HepG2 (cell line): Measurements from ENCODE around the gene GJE1. TPM values are rescaled to one million over a fixed set of nuclear protein-coding genes. Genes with fewer than 3 reads are reported as not detected.

Source experiments
- ATAC-seq: fragments of 200-7000 bp; cut with Tn5 transposase; 3 replicates; pipeline ENCODE4 v1.9.1; 2020; ENCODE audit warnings: mild to moderate bottlenecking, moderate library complexity
- BruUV-seq: library from RNA; stranded (reverse); fragments of 400-500 nt; replicated peaks from 2 replicates; lab custom pipeline; 2021; lab: Mats Ljungman, UMichigan
- CTCF ChIA-PET: fragments of 300-600 bp; formaldehyde crosslinking; extraction: SDS; loops from one replicate; lab custom pipeline; 2021; ENCODE audit warnings: low total read pairs, inconsistent platforms, low intra/inter-chr PET ratio; lab: Yijun Ruan, JAX
- POLR2A ChIA-PET: fragments of 350-600 bp; sonication (Branson Sonifier 250); formaldehyde crosslinking; loops from one replicate; lab custom pipeline; 2020; ENCODE audit warnings: antibody characterized with exemption, inconsistent platforms; lab: Yijun Ruan, JAX
- DNase-seq: peaks from one replicate; pipeline ENCODE4 v3.0.0-alpha.2; 2015; ENCODE audit warnings: low spot score
- FAIRE-seq: peaks from 3 replicates; lab custom pipeline; 2011; peaks lifted over from hg19 to GRCh38; lab: Jason Lieb, UNC
- H2AFZ ChIP-seq: one replicate; pipeline ENCODE4 v1.6.1; 2011; ENCODE audit warnings: low read length, inconsistent platforms
- H3K27ac ChIP-seq: fragments of 300-600 bp; 3 replicates; pipeline ENCODE4 v1.8.0; 2011; ENCODE audit warnings: mixed run types, mild to moderate bottlenecking, mixed read lengths, low read length, inconsistent platforms; ENCODE audit not compliant: insufficient read depth; ENCODE audit errors: extremely low read length
- H3K27me3 ChIP-seq, 2 experiments: fragments of 200-600 bp in 1 of 2; 2 replicates in 1 of 2; 3 replicates in 1 of 2; pipeline versions ENCODE4 v1.6.0 to v1.8.0; 2011; ENCODE audit warnings: low read length in 2 of 2, mild to moderate bottlenecking in 2 of 2, moderate library complexity in 2 of 2, inconsistent platforms in 1 of 2; ENCODE audit not compliant: insufficient read depth in 2 of 2, control insufficient read depth in 1 of 2
- H3K36me3 ChIP-seq, 2 experiments: fragments of 200-600 bp in 1 of 2; replicated peaks in 1 of 2; 2 replicates in 1 of 2; 3 replicates in 1 of 2; pipeline versions ENCODE4 v1.5.1 to v1.8.0; 2011; ENCODE audit warnings: low read length in 2 of 2, inconsistent platforms in 1 of 2; ENCODE audit not compliant: insufficient read depth in 2 of 2, control insufficient read depth in 1 of 2
- H3K4me1 ChIP-seq: 2 replicates; pipeline ENCODE4 v1.5.1; 2012; ENCODE audit warnings: low read length, inconsistent platforms; ENCODE audit not compliant: insufficient read depth
- H3K4me2 ChIP-seq: 2 replicates; pipeline ENCODE4 v1.6.0; 2011; ENCODE audit warnings: low read depth, low read length, inconsistent platforms
- H3K4me3 ChIP-seq, 3 experiments: fragments of 200-600 bp in 1 of 3; sonication (generic), shearing (Covaris generic) in 1 of 3; replicated peaks in 1 of 3; 2 replicates each; pipeline ENCODE4 v1.5.1; 2011 to 2016; ENCODE audit warnings: low read length in 3 of 3, inconsistent platforms in 2 of 3, low read depth in 2 of 3, mild to moderate bottlenecking in 2 of 3, control low read depth in 1 of 3, mixed read lengths in 1 of 3; ENCODE audit not compliant: insufficient read depth in 1 of 3
- H3K79me2 ChIP-seq: one replicate; pipeline ENCODE4 v1.6.1; 2011; ENCODE audit warnings: low read length, inconsistent platforms; ENCODE audit not compliant: insufficient read depth
- H3K9ac ChIP-seq: 2 replicates; pipeline ENCODE4 v1.6.0; 2011; ENCODE audit warnings: mild to moderate bottlenecking, low read depth, low read length, inconsistent platforms; ENCODE audit not compliant: insufficient read depth
- H3K9me3 ChIP-seq: 2 replicates; pipeline ENCODE4 v1.5.1; 2012; ENCODE audit warnings: mild to moderate bottlenecking, low read length
- H4K20me1 ChIP-seq: 2 replicates; pipeline ENCODE4 v1.6.0; 2011; ENCODE audit warnings: inconsistent platforms, mild to moderate bottlenecking, low read length, moderate library complexity; ENCODE audit not compliant: insufficient read depth
- CENPBD1 ChIP-seq: sonication (generic); formaldehyde crosslinking; IDR thresholded peaks from 2 replicates; pipeline ENCODE4 v1.8.0; 2022; ENCODE audit warnings: missing genetic modification reagents, low read depth, mild to moderate bottlenecking, borderline replicate concordance
- ESRRA ChIP-seq: sonication (generic); formaldehyde crosslinking; IDR thresholded peaks from 2 replicates; pipeline ENCODE4 v1.5.1; 2020; ENCODE audit warnings: mild to moderate bottlenecking, low read depth, missing genetic modification reagents
- HMGXB4 ChIP-seq, 2 experiments: sonication (generic) in 1 of 2; formaldehyde crosslinking in 1 of 2; IDR thresholded peaks; 2 replicates each; pipeline versions ENCODE4 v1.4.0 to v1.6.1; 2018 to 2020; ENCODE audit warnings: missing genetic modification reagents in 2 of 2, borderline replicate concordance in 1 of 2, low read depth in 1 of 2, mild to moderate bottlenecking in 1 of 2, missing biosample characterization in 1 of 2
- KIAA2018 ChIP-seq: sonication (generic); formaldehyde crosslinking; IDR thresholded peaks from 2 replicates; pipeline ENCODE4 v1.5.0; 2020; ENCODE audit warnings: mild to moderate bottlenecking, missing genetic modification reagents, borderline replicate concordance
- LRRFIP1 ChIP-seq: sonication (generic); formaldehyde crosslinking; conservative IDR thresholded peaks from 2 replicates; pipeline ENCODE4 v1.4.0; 2020; ENCODE audit warnings: missing genetic modification reagents
- SOX13 ChIP-seq, 3 experiments: fragments of 450-650 bp in 1 of 3; sonication (generic) in 1 of 3; formaldehyde crosslinking in 1 of 3; IDR thresholded peaks in 2 of 3; conservative IDR thresholded peaks in 1 of 3; 2 replicates each; pipeline versions ENCODE4 v1.5.0 to v1.6.1; 2016 to 2020; ENCODE audit warnings: antibody characterized with exemption in 1 of 3, mild to moderate bottlenecking in 1 of 3, missing compliant biosample characterization in 1 of 3, missing genetic modification reagents in 1 of 3, moderate library complexity in 1 of 3
- ZNF543 ChIP-seq: sonication (generic); formaldehyde crosslinking; IDR thresholded peaks from 2 replicates; pipeline ENCODE4 v1.4.0; 2020; ENCODE audit warnings: mild to moderate bottlenecking, missing genetic modification reagents
- ZNF704 ChIP-seq: sonication (generic); formaldehyde crosslinking; IDR thresholded peaks from 2 replicates; pipeline ENCODE4 v1.8.1; 2023; ENCODE audit warnings: mild to moderate bottlenecking, inconsistent platforms, moderate library complexity, missing genetic modification reagents, borderline replicate concordance
- WGBS: methylation state at CpG from one replicate; pipeline ENCODE4 v1.1.6; 2017; ENCODE audit warnings: low lambda C conversion rate; 5-methylcytosine and 5-hydroxymethylcytosine counted together
- in situ Hi-C: cut with HindIII; loops from 2 replicates; pipeline ENCODE4 v1.10.0; 2017; ENCODE audit warnings: low pct_unique_long_range_greater_than_20kb; ENCODE audit not compliant: extremely low pct_ligation_motif_present
- intact Hi-C: fragments of 100-400 bp; cut with micrococcal nuclease; formaldehyde crosslinking; loops from one replicate; pipeline ENCODE4 v1.10.0; 2022; ENCODE audit not compliant: unreplicated experiment
- polyA plus RNA-seq, 8 experiments: library from polyadenylated mRNA; depleted of rRNA in 3 of 8; stranded (reverse) in 7 of 8; unstranded in 1 of 8; fragments of >200 nt; fragmentation: Illumina TruSeq in 4 of 8; extraction: Trizol in 4 of 8; gene quantifications; 2 replicates each; pipeline versions ENCODE4 v1.2.1 to v1.2.3, GENCODE V29; 2011 to 2016; ENCODE audit warnings: low read depth in 4 of 8, missing spikeins in 1 of 8, mixed read lengths in 1 of 8; ENCODE audit not compliant: insufficient read depth in 1 of 8
- total RNA-seq, 5 experiments: library from RNA; depleted of rRNA; stranded (reverse); fragments of >200 nt; fragmentation: Illumina TruSeq; extraction: Trizol; gene quantifications; 2 replicates each; pipeline ENCODE4 v1.2.3, GENCODE V29; 2016; ENCODE audit warnings: low read depth in 1 of 5

The GJE1 gene
- total and polyA plus RNA-seq, 2 of the 13 experiments (the other 11 are each of a cell fraction or from before 2014, with no cell fraction given) = not detected

- in situ Hi-C loops = no loop called here
- no peaks in the 10 kb centered on the region for H4K20me1 ChIP-seq
- POLR2A ChIA-PET = no interaction called here
- no peaks in the 10 kb centered on the region for H3K4me1 ChIP-seq
- H3K27ac ChIP-seq = no peak overlapping the region
- FAIRE-seq (no peak), DNase-seq (no peak), ATAC-seq (no peak)
- H3K9ac ChIP-seq = no peak overlapping the region
- intact Hi-C loops = no loop called here
- no peaks in the 10 kb centered on the region for H3K27me3 ChIP-seq
- H3K9me3 ChIP-seq = no peaks in the 10 kb centered on the region
- no TSS peak for BruUV-seq
- no peak overlapping the region for H3K4me2 ChIP-seq
- CTCF ChIA-PET = no interaction called here
- peaks cover 0 to 3% of the 10 kb centered on the region in 2 experiments; a peak in 3 of 5 replicates for H3K36me3 ChIP-seq
- 98% methylated on average over 1 of the region's 1 CpG for WGBS
- H3K4me3 ChIP-seq = no peak overlapping the region
- no peak overlapping the region for H2AFZ ChIP-seq
- H3K79me2 ChIP-seq = no peaks in the 10 kb centered on the region
- TF ChIP-seq HMGXB4 (CRISPR knock-in tag; IDR thresholded peaks at IDR 0.05; ENCODE audit: borderline replicate concordance in 1 of 2, low read depth in 1 of 2) (no peak), ESRRA (CRISPR knock-in tag) (no peak), KIAA2018 (CRISPR knock-in tag) (no peak), ZNF543 (no peak), LRRFIP1 (CRISPR knock-in tag) (no peak), ZNF704 (CRISPR knock-in tag) (no peak), SOX13 (IDR thresholded peaks at IDR 0.05) (no peak), SOX13 (CRISPR knock-in tag; conservative IDR thresholded peaks at IDR 0.05 in 1 of 2, IDR thresholded peaks at IDR 0.05 in 1 of 2) (no peak), CENPBD1 (CRISPR knock-in tag) (no peak)
Measured at GRCh38 chr6:142183351-142183750, 50.6 kb downstream of the GJE1 start.
